Epidermal melanocyte (primary cell): ENCODE data around the gene PUS10.
"Not testable (repeated sequence)": the region's sequence is repeated elsewhere in the genome, so short reads cannot be mapped to it uniquely, and the experiment has no call there.

Source experiments
- DNase-seq: peaks from one replicate; pipeline ENCODE4 v3.0.0; 2011; ENCODE audit warnings: low spot score; ENCODE audit not compliant: insufficient read length

PUS10 gene

DNA sequence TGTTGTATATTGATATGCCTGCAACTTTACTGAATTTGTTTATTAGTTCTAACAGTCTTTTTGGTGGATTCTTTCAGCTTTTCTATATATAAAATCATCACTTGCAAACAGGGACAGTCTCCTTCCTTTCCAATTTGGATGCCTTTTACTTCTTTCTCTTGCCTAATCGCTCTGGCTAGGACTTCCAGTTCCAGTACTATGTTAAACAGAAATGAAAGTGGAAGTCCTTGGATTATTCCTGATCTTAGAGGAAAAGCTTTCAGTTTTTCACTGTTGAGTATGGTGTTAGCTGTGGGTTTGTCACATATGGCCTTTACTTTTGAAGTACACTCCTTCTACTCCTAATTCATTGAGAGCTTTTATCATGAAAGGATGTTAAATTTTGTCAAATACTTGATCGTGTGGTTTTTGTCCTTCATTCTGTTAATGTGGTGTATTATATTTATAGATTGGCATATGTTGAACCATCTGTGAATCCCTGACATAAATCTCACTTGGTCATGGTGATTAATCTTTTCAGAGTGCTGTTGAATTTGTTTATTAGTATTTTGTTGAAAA, 83.8 kb downstream of the PUS10 start:
- DNase-seq, result no peak

DNA sequence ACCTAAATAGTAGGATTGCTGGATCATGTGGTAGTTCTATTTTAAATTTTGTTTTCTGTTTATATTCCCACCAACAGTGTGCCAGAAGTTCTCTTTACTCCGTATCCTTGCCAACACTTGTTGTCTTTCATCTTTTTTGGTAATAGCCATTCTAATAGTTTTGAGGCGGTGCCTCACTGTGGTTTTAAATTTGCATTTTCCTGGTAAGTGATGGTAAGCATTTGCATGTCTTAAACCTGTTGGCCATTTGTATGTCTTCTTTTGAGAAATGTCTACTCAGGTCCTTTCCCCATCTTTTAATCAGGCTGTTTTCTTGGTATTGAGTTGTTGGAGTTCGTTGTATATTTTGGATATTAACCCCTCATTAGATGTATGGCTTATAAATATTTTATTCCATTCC, 85.1 kb downstream of the PUS10 start:
- no peak for DNase-seq

DNA sequence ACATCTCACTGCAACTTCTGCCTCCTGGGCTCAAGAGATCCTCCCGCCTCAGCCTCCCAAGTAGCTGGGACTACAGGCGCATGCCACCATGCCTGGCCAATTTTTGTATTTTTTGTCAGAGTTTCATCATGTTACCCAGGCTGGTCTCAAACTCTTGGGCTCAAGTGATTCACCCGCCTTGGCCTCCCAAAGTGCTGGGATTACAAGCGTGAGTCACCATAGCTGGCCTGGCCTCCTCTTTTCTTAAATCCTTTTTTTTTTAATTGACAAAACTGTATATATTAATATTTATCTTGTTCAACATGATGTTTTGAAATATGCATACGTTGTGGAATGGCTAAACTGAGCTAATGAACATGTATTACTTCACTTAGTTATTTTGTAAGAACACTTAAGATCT, 86.0 kb downstream of the PUS10 start:
- DNase-seq, result not testable (repeated sequence)

DNA sequence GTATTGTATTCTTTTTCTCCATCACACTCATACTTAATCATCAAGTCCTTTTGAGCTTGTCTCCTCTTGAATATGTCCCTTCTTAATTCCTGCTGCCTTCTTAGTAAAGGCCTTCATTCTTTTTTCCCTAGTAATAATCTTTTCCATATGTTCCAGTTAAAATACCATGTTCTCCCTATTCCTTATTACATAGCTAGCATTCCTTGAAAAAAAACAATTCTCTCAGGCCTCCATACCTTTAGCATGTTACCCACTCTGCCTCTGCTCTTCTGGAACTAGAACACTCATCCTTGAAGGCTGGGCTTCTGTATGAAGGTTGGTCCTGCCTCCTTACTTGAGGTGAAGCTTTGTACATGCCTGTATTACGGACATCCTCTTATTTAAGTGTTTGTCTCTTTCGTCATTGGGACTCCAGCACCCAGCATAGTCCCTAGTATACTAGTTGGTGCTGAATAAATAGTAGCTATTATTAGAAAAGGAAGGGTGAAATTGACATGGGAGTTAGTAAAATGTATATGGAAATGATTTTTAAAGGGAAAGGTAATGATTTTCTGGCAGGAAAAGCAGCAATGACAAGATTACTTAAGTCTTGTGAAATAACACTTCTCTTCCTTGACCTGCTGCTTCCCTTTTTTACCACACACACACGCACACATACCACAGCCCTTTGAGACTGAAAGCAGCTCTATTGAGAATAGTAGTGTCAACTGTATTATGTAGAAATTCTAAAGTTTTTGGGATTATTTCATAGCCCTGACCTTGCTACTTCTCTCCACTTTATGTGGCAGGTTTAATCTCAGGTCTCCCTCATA, 91.1 kb downstream of the PUS10 start:
- no peak for DNase-seq

DNA sequence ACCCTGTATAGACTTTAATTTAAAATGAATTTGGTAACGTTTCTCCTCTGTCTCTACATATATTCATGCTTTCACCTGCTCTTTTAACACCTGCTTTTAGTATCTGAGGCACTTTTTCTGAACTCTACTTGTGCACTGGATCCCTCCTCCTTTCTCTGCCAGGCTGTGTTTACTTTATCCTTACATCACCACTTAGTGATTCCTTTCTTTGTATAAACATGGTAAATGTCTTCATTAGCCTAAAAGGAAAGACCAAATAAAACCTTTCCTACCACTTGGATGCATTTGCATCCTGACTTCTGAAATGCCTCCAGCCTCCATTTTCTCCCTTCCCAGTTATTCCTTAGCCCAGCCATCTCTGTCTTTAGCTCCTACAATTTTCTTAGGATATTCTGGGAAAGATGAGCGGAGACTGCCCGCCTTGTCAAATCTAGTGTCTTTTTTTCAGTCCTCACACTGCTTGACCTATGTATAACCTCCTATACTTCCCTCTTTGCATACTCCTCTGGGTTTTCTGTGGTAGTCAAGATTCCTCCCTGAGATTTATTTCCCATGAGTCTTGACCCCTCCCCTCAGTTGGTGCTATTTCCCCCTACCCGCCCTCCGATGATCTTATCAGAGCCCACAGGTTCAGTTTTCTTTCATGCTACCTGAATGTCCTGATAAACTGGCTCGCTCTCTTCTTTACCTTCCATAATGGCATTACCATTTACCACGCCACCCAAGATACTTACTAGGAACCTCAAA, 91.9 kb downstream of the PUS10 start:
- DNase-seq, result no peak

DNA sequence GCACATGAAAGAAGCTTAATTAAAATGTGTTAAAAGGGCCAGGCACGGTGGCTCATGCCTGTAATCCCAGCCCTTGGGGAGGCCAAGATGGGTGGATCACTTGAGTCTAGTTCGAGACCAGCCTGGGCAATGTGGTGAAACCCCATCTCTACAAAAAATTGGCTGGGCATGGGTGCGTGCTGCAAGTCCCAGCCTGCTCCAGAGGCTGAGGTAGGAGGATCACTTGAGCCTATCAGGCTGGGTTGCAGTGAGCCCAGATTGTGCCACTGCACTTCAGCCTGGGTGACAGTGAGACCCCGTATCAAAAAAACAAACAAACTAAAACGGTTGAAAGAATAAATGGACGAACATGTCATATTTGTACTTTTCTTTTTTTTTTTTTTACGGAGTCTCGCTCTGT, 110.7 kb downstream of the PUS10 start:
- no peak for DNase-seq

DNA sequence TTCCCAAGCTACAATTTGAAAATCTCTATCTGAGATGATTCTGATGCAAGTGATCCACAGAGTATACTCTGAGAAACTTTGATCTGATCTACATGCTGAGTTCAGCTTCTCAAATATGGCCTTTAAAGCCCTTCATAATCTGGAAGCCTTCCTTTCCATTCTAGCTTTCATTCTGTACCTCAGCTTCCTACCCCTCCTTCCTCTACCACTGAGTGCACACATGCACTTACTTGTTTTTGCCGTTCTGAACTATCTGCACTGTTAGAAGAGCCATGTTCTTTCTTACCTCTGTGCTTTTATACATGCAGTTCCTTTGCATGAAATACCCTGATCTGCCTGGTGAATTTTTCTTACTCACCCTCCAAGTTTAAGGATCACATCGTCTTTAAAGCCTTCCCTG, 111.7 kb downstream of the PUS10 start:
- DNase-seq, result no peak

DNA sequence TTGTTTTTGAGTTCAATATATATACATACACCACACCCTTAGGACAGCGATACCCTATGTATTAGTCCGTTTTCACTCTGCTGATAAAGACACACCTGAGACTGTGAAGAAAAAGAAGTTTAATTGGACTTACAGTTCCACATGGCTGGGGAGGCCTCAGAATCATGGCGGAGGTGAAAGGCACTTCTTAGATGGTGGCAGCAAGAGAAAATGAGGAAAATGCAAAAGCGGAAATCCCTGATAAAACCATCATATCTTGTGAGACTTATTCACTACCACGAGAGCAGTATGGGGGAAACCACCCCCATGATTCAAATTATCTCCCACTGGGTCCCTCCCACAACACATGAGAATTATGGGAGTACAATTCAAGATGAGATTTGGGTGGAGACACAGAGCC, 112.2 kb downstream of the PUS10 start:
- DNase-seq, result not testable (repeated sequence)

DNA sequence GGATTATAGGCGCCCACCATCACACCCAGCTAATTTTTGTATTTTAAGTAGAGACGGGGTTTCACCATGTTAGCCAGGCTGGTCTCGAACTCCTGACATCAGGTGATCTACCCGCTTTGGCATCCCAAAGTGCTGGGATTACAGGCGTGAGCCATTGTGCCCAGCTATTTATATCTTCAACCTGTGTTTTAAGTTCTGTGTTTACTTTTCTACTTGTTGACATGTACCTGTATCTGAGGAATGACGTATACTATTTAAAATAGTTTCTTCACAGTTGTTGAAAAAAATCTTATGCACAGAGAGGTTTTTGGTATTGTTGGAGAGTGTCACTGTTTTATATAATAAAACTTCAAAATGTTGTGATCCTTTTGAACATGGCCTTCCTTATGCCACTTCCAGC, 116.8 kb downstream of the PUS10 start:
- not testable (repeated sequence) for DNase-seq

DNA sequence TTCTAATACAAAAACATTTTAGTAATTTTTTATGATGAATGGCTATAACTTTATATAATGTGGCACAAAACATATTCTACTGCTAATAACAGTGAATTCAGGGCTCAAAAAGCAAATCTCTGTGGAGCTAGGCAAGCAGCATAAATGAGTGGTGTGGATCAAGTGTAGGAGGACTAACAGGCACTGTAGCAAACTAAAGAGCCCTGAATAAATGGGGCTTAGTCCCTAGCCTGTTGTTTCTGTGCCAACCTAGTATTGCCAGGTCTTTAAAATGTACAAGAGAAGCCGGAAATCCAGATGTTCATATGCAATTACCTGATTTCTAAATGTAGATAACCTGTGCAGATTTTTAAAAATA, 118.2 kb downstream of the PUS10 start:
- DNase-seq, result no peak

DNA sequence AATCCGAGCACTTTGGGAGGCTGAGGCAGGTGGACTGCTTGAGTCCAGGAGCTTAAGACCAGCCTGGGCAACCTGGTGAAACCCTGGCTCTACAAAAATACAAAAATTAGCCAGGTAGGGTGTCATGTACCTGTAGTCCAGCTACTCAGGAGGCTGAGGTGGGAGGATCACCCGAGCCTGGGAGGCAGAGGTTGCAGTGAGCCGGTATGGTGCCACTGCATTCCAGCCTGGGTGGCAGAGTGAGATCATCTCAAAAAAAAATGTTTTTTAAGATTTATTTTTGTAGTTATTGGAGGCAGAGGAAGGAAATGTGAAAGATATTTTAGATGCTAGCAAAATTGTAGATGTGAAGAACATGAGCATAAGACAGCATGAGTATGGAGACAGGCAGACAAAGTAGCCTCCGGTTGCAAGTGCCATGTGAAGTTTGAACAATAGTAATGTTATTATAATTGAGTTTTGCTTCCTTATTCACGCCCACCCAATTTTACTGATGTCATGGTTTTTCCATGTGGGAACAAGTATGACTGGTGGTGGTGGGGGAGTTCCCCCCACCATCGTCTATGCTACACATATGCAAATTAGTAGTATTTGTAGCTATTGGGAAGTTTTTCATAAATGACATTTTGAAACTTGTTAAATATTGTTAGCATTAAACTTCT, 118.7 kb downstream of the PUS10 start:
- no peak for DNase-seq

DNA sequence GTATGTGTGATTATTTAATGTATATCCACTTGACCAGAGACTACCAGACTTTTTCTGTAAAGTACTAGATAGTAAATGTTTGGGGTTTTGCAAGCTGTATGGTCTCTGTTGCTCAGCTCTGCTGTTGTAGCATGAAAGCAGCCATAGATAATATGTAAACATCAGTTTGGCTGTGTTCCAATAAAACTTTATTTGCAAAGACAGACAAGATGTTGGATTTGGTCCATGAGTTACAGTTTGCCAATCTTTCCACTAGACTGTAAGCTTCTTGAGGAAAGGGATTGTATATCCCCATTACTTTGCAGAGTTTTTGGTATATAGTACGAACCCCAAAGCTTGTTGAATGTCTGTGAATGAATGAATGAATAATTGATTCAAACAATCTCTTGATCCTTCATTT, 119.5 kb downstream of the PUS10 start:
- DNase-seq, result no peak
